ENCODE results near the gene SLAMF7. TPM values are rescaled to one million over a fixed set of nuclear protein-coding genes. Genes with fewer than 3 reads are reported as not detected.

Gene SLAMF7
- total and polyA plus RNA-seq, 2 of the 13 experiments (the other 11 are each of a cell fraction or from before 2014, with no cell fraction given), result not detected

- no peak for TF ChIP-seq ZNF790 (CRISPR knock-in tag; IDR thresholded peaks at IDR 0.05; ENCODE audit: borderline replicate concordance)
- no peak for TF ChIP-seq NONO (IDR thresholded peaks at IDR 0.05)
- no peak for TF ChIP-seq NONO (CRISPR knock-in tag; conservative IDR thresholded peaks at IDR 0.05)
- no peak for TF ChIP-seq ZNF687 (CRISPR knock-in tag; IDR thresholded peaks at IDR 0.05)
- TF ChIP-seq KLF9 (CRISPR knock-in tag; IDR thresholded peaks at IDR 0.05; ENCODE audit: low read depth), result no peak
- no peak for TF ChIP-seq ZNF44 (CRISPR knock-in tag; IDR thresholded peaks at IDR 0.05)
- TF ChIP-seq ZBTB7B (CRISPR knock-in tag; IDR thresholded peaks at IDR 0.05), result no peak
- no peak for TF ChIP-seq ISX (CRISPR knock-in tag; conservative IDR thresholded peaks at IDR 0.05)
- TF ChIP-seq SYNCRIP (IDR thresholded peaks at IDR 0.05; ENCODE audit: insufficient read depth, low read depth, low read length), result no peak
- TF ChIP-seq ZNF678 (CRISPR knock-in tag; IDR thresholded peaks at IDR 0.05), result no peak
- no peak for TF ChIP-seq HNF1A (IDR thresholded peaks at IDR 0.05; ENCODE audit: low read depth)
- TF ChIP-seq HNF1A (CRISPR knock-in tag; IDR thresholded peaks at IDR 0.05; ENCODE audit: borderline replicate concordance), result no peak
- no peak for TF ChIP-seq ZFP36L1 (CRISPR knock-in tag; IDR thresholded peaks at IDR 0.05)
- no peak for TF ChIP-seq IKZF5 (CRISPR knock-in tag; IDR thresholded peaks at IDR 0.05)
- no peak for TF ChIP-seq ZNF720 (CRISPR knock-in tag; IDR thresholded peaks at IDR 0.05)
- Histone ChIP-seq H3K9ac (ENCODE audit: insufficient read depth, low read depth, low read length) (no peak overlapping the region), H4K20me1 (ENCODE audit: insufficient read depth, low read length) (no peaks in the 10 kb centered on the region), H3K4me3 (replicated peaks in 1 of 3; ENCODE audit: insufficient read depth in 1 of 3, low read depth in 2 of 3, low read length in 3 of 3) (no peak overlapping the region), H3K9me3 (ENCODE audit: low read length) (no peaks in the 10 kb centered on the region), H3K4me1 (ENCODE audit: insufficient read depth, low read length) (no peaks in the 10 kb centered on the region), H3K79me2 (ENCODE audit: insufficient read depth, low read length) (no peaks in the 10 kb centered on the region), H3K27me3 (ENCODE audit: control insufficient read depth in 1 of 2, insufficient read depth in 2 of 2, low read length in 2 of 2) (no peaks in the 10 kb centered on the region; a peak in 1 of 5 replicates), H2AFZ (ENCODE audit: low read length) (no peak overlapping the region), H3K4me2 (ENCODE audit: low read depth, low read length) (no peak overlapping the region), H3K36me3 (replicated peaks in 1 of 2; ENCODE audit: control insufficient read depth in 1 of 2, insufficient read depth in 2 of 2, low read length in 2 of 2) (no peaks in the 10 kb centered on the region), H3K27ac (ENCODE audit: extremely low read length, insufficient read depth, low read length) (no peak overlapping the region)
- BruUV-seq (replicated peaks), result no TSS peak
- in situ Hi-C loops (cut with HindIII; ENCODE audit: extremely low pct_ligation_motif_present, low pct_unique_long_range_greater_than_20kb) (no loop called here), intact Hi-C loops (cut with micrococcal nuclease; ENCODE audit: unreplicated experiment) (no loop called here)
- ATAC-seq (no peak), FAIRE-seq (no peak), DNase-seq (ENCODE audit: low spot score) (no peak)
- POLR2A ChIA-PET, result no interaction called here
- 11% methylated on average over 4 of the region's 4 CpGs for WGBS (ENCODE audit: low lambda C conversion rate)
- CTCF ChIA-PET (ENCODE audit: low intra/inter-chr PET ratio, low total read pairs), result no interaction called here
Observed at GRCh38 chr1:160800645-160801408, 61.8 kb downstream of the SLAMF7 start.
